SH-SY5Y (cell line): Measurements from ENCODE around the gene UGP2.

Source experiments
- GATA2 ChIP-seq: IDR thresholded peaks from 2 replicates; pipeline ENCODE4 v1.6.1; 2011; ENCODE audit warnings: mild to moderate bottlenecking, low read depth, low read length
- GATA3 ChIP-seq: IDR thresholded peaks from 2 replicates; pipeline ENCODE4 v1.6.1; 2011; ENCODE audit warnings: low read depth, mild to moderate bottlenecking, low read length, moderate library complexity

GRCh38 chr2:63851691-63852311, 10.1 kb downstream of the UGP2 start:
- TF ChIP-seq GATA3: no peak
- TF ChIP-seq GATA2: no peak
